Fibroblast of skin of scalp (primary cell): ENCODE results near the gene ASAP2.
"Not testable (repeated sequence)": the region's sequence is repeated elsewhere in the genome, so short reads cannot be mapped to it uniquely, and the experiment has no call there.

Experiments used
- DNase-seq: peaks from one replicate; pipeline ENCODE4 v3.0.0-alpha.2; 2013

The ASAP2 gene

GRCh38 chr2:9388950-9389911 is 182.6 kb downstream of the ASAP2 start:
- DNase-seq = no peak

DNA sequence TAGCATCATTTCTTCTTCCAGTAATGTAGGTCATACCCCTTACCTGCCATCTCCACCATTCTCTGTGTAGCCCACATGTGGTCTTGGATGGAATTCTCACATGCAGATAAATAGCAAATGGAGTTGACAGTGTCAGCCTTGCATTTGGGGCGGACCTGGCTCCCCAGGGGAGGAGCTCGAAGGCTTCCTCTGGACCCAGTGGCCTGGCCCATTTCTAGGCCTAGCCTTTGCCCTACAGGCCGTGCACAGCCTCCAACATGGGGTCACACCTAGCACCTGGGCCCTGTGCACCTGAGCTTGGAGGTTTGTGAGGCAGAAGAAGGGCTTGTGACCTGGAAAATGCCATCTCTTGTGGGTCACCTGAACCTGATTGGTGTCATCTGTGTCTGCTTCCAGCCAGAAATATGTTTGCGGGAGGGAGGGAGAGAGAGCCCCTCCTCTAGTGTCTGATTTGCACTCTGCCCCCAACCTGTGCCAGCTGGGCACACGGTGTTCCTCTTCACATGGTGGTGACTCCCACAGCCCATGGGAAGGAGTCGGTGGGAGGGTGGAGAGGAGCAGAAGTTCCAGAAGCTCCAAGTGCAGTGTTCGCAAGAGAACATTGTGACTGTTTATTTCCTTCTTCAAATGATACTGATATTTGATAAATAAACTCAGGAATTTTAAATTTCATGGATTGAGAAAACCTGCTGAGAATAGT is 183.7 kb downstream of the ASAP2 start:
- DNase-seq = no peak

GRCh38 chr2:9390991-9391390 is 184.4 kb downstream of the ASAP2 start:
- no peak for DNase-seq

DNA sequence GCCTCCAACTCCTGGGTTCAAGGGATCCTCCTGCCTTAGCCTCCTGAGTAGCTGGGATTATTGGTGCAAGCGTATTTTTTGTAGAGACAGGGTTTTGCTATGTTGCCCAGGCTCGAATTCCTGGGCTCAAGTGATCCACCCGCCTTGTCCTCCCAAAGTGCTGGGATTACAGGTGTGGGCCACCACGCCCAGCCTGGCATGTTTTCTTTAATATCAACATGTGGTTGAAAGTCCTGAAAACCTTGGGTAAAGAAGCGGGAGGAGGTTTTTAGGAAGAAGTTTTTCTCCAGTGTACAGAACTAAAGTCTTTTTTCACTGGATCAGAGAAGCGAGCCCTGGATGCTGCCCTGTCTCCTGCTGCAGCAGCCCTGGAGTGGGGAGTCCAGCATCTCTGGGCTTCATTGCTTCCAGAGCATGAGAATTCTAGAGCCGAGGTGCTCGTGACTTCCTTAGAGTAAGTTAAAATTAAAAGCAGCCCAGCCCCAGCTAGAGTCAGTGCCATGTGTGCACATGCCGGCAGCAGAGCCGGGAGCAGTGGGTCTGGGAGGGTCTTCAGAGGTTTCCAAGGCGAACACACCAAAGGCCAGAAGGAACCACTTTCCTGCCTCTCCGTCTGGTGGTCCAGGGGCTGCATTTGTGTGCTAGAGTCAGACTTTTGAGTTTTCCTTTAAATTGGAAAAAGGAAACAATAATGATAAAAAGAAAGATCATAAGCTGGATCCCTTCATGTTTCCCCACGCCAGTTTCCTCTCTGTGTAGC is 185.5 kb downstream of the ASAP2 start:
- no peak for DNase-seq

DNA sequence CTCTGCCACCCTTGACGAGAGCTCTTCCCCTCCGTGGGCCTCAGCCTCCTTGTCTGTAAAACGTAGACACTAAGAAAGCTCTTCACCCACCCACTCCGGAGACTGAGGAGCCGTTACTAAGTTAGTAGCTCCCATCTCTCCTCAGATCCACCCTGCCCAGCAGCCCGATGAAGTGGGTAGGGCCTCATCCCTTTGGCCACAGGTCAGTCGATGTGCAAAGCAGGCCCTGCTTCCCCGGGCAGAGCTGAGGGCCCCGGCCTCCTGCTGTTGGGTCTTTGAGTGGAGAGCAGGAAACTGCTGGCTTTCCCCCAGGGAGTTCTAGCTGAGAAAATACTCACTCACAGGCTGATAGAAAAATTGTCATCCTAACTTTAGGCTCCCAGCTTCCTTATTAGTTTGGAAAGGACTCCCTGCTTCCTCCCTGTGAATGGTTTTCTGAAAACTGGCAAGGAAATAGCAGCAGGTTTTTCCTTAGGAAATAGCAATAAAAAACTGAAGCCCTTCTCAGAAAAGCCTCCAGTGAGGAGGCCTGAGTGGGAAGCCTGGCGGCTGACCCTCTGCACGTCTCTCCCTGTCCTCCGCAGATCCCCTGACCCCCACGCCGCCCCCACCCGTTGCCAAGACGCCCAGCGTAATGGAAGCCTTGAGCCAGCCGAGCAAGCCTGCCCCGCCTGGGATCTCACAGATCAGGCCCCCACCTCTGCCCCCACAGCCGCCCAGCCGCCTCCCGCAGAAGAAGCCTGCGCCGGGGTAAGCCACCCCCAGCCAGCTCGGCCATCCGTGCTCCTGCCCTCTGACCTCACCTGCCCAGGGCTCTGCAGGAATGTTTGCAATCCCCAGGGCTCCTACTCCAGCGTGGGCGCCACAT is 186.5 kb downstream of the ASAP2 start:
- peak; percentile 79 for DNase-seq

DNA sequence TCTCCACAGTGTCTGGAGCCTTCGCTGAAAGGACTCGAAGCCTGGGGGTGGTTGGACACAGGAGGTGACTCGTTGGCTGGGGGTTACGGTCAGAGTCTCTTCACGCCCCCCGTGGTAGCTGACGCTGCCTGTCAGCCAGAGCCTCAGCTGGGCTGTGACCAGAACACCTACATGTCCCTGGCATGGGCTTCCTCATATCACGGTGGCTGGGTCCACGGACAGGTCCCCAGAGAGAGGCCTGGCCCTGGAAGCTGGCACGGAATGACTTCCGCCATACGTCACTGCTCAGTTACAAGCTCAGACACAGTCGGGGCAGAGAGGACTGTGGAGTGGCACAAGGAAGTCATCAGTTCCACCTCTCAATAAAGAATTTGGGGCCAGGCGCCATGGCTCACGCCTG is 188.2 kb downstream of the ASAP2 start:
- DNase-seq = no peak

- DNase-seq = no peak
Measured at GRCh38 chr2:9397201-9397600, 190.6 kb downstream of the ASAP2 start.

DNA sequence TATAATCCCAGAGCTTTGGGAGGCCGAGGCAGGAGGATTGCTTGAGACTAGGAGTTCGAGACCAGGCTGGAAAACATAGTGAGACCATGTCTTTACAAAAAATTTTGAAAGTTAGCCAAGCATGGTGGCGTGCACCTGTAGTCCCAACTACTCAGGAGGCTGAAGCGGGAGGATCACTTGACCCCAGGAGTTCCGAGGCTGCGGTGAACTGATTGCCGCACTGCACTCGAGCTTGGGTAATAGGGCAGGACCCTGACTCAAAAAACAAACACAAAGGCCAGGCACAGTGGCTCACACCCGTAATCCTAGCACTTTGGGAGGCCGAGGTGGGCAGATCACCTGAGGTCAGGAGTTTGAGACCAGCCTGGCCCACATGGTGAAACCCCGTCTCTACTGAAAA is 191.6 kb downstream of the ASAP2 start:
- DNase-seq = not testable (repeated sequence)

GRCh38 chr2:9398881-9399780 is 192.5 kb downstream of the ASAP2 start:
- no peak for DNase-seq

- DNase-seq = no peak
Measured at GRCh38 chr2:9400268-9401058, 193.9 kb downstream of the ASAP2 start.

GRCh38 chr2:9401059-9401547 is 194.5 kb downstream of the ASAP2 start:
- no peak for DNase-seq

- no peak for DNase-seq
Measured at GRCh38 chr2:9401646-9402371, 195.2 kb downstream of the ASAP2 start.

DNA sequence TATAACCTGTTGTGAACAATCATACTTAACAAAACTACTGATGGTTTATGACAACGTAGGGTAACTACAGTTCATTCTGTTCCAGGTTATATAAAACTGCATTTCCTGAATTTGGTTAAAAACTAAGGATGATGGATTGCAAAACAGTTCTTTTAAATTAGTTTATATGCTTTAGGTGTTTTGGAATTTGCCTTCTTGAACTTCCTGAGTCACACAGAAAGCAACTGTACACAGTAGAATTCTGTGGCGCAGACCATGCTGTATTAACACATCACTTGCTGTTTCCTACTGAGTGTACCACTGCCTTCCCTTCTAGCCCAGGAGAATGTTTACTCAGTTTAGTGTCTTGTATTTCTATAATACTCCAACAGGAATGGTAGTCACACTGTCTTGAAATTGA is 197.3 kb downstream of the ASAP2 start:
- no peak for DNase-seq

GRCh38 chr2:9404451-9404850 is 197.8 kb downstream of the ASAP2 start:
- DNase-seq = no peak

DNA sequence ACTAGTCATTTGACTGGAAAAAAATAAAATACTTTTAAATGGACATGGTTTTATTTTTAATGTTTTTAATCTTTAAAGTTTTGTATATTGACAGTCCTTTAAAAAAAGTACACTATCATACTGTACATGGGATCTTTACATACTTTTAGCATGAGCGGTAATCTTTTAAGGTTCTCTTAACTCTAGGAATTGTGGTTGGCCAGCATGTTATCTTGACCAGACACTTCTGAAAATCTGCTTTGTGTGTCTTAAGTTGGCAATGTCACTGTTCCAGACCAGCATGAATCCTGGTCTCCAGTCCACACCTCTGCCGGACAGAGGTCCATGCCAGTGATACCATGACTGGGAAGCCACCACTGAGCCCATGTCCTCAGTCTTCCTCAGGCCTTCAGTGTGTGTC is 199.0 kb downstream of the ASAP2 start:
- no peak for DNase-seq

GRCh38 chr2:9406529-9407362 is 200.1 kb downstream of the ASAP2 start:
- no peak for DNase-seq

GRCh38 chr2:9407363-9407811 is 200.8 kb downstream of the ASAP2 start:
- no peak for DNase-seq

DNA sequence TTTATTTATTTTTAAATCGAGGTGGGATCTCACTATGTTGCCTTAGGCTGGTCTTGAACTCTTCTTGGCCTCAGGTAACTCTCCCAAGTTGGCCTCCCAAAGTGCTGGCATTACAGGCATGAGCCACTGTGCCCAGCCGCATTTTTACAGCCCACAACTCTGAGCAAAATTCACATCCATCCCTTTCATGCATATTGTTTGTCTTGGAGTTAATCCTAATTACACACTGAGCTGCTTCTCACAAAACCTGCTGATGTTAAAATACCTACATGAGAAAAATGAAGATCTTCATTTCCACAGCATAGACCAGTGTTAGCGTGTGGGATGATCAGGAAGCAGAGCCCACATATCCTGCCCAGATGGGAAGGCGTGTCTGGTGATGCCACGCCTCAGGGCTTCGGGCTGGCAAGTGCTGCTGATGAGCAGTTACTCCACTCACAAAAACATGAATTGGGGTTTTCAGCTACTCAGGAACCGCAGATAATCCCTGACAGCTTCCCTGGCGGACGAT is 202.1 kb downstream of the ASAP2 start:
- DNase-seq = no peak
